Measurements from ENCODE around the gene NLN.

The NLN gene

DNA sequence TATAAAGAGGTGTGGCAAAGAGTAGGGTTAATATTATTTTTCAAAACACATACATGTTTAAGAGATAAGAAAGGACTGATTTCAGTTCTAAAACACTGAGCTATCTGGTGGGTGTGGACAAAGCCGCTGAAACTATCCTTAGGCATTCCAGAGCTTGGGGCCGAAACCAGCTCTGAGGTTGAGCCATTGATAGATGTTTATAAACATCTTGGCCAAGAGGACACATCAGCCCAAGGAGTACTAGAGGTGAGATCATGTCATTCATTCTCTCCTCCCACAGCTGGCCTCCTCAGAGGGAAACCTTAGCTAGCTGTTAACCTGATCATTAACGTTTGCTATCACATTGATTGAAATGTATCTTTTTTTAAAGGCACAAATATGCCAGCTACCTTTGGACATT lies 89.9 kb downstream of the NLN start:
- DNase-seq: no peak

DNA sequence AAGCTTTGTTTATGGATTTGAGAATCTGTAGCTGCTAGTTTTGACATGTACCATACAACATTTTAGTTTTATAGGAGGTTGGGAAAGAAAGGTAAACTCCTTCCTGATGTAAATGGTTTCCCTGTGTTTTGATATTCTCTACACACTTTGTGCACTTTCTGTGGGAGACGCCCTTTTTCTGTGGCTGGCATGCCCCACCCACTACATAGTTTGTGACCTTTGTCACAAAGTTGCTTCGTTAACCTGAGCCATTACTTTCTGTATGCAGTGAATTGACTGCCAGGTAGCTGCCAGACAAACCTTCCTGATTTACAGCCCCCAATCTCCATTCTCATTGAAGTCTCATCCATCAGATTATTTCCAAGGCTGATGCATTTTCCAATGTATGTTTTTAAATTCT lies 90.6 kb downstream of the NLN start:
- DNase-seq: no peak

DNA sequence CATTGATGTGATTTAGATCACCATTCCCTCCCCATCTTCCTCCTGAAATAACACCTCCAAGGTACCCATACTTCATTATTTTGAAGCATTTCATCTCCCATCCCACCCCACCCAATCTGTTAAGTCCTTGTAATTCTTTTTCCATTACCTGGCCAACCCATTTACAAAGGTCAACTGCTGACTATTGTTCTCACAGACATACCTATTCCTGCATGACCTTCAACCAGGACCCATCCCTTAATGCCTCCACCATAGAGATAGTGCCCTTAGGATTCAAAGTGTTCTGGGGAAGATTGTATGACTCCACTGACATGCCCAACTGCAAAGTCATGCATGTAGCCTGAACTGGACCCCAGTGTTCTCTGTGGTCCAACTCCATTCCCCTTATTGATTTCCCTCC lies 91.2 kb downstream of the NLN start:
- no peak for DNase-seq

DNA sequence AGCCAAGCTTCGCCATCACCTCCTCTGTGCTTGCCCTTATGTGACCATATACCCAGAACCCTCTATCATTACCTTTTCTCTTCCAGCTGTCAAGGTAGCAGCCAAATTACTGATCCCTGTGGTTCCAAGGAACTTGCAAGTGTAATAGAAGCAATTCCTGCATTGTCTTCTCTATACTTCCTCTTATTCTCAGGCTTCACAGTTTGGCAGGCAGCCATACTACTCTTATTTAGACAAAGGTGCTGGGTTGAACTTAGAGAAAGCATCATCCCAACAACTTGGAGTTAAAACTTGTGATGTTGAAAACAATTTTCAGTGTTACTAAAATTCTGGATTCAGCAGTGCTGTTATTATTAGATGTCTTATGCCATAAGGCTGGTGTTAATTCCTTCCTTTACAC lies 93.2 kb downstream of the NLN start:
- no peak for DNase-seq

DNA sequence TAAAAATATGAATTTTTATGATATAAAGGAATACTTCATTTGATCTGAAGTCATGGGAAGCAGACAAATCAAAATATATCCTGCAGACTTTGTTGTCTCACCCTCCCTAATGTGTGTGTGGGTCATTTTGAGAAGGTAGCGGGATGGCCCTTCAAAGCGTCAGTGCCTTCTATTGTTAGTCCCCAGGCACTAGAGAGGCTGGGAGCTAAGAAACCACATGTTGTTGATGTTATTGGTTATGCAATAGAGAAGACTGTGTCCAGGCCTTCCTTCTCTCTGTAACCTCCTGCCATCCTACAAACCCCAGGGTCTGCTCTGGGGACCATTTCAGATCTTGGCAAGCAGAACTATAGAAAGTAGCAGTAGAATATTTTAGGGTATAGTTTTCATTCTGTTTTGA lies 94.7 kb downstream of the NLN start:
- DNase-seq: no peak

DNA sequence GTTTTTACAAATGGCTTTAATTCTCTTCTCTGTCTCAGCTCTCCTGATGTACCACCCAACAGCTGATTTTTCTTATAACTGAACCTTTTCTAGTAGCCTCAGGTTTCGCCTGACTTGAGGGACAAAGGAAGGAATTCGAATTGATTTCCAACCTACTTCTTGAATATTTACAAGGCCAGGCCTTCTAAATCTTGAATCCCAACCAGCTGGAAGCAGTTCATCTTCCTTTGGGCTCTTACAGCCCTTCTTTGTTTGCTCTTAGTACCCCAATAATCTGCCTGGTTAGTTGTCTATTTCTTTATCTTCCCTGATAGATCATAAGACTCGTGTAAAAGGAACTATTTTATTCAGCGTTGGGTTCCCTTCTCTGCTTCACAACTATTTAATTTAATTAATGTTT lies 95.9 kb downstream of the NLN start:
- no peak for DNase-seq

DNA sequence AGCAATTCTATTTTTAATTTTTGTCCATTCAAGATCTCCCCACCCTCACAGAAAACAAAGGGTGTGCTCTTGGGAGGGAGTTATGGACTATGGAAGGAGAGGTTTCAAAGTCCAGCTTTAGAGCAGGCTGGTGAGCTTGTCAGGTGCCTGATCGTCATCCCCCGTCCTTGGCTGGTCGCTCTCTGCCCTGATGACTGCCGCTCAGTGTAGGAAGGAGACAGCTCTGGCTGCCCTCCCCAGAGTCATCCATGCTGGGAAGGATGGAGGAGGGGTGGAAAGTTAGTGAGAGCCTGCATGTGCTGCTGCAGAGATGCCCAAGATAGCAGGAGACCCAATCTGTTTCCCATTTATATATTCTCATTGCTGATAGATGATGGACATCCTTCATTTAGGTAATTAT lies 96.6 kb downstream of the NLN start:
- DNase-seq: no peak

DNA sequence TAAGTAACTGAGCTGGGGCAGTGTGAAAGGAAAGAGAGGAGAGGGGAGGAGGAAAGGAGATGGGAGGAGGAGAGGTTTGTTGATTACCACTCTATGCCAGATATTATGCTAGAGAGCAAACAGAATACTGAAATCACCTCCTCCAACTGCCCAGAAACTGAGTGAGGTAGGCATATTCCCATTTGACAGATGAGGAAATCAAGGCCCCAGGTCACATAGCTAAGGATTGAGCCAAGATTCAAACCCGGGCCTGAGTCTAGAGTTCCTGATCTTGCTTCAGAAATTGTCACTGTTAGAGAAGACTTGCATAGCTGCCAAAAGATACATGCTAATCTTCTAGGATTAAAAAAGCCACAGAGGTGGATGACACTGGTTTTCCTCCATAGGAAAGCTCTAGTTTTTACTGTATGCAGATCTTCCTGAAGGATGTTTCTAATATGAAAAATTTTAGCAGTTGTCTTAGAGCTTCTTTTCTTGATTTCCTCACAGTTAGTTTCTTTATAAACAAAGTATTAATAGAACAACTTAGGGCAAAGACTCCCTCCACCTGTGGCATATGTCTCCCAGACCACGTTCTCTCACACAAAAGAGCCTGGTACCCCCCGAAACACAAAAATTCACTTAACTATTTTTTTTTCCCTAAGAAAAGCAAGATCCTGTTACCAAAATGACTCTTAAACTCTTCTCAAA lies 97.4 kb downstream of the NLN start:
- DNase-seq: no peak

DNA sequence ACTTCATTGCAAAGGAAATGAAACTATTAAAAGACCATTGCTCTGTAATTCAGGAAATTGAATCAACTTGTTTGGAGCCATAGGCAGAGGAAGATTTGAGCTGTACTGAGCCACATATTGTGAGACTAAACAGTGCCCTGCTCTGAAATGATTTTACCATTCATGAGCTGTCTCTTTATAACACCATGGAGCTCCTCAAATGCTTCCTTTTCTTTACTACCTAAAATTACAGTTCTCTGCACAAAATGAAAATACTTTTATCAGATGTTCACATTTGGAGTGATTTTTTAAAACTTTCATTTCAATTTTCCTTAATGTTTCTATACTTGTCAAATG lies 97.9 kb downstream of the NLN start:
- DNase-seq: no peak

DNA sequence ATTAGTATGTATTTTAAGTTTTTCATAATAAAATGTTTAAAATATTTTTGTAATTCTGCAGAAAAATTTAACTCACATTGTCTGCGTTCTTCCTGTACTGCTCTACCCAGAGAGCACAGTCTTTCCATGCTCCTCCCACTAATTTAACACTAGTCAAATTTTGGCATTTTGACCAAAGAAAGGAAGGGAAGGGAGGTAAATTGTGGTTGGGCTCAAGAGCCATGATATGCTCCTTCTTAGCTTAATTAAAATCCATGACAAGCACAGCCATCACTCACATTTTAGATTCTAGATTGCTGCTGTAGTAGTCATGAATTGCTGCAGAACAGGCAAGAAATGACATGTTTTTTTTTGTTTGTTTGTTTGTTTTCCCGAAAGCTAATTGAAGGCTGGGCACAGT lies 98.4 kb downstream of the NLN start:
- DNase-seq: no peak

DNA sequence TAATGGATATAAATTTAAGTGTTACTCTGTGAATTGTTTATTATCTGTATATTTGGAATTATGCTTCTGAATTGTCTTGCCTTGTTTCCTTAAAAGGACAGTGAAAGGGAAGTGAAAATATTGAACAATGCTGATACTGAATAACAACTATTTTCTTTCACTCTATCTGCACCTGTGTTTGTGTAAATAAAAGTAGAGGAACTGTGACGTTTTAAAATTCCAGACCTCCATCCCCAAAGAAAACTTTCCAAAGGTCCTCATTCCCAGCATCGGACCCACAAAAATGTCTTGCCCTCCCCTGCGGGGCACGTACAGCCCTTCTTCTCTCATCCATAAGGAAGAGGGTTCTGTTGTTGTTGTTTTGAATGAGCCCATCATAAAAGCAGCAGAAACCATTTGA lies 100.0 kb downstream of the NLN start:
- no peak for DNase-seq

DNA sequence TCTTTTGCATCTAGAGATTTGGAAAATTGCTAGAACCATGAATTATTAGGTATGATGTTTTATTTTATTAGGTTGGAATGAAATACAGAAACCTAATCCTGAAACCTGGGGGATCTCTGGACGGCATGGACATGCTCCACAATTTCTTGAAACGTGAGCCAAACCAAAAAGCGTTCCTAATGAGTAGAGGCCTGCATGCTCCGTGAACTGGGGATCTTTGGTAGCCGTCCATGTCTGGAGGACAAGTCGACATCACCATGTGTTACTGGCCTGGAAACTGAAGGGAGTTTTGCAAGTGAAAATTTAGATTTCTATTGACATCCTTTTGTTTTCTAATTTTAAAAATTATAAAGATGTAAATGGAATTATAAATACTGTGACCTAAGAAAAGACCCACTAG lies 100.7 kb downstream of the NLN start:
- no peak for DNase-seq

DNA sequence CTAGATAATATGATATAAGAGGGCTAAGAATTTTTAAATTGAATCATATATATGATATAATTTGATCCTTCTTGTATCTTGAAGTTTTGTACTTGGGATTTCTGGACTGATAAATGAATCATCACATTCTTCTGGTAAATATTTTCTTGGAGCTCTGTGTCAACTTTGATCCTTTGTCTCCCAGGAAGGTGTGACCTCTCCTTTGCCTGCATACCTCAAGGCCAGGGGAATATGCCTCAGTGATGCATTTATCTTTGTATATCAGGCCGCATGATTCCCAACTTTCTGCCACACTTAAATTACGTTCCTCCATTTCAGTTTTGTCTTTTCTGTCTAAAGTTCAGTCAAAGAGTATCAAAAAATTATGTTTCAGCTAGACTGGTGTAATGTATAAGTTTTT lies 101.2 kb downstream of the NLN start:
- no peak for DNase-seq

DNA sequence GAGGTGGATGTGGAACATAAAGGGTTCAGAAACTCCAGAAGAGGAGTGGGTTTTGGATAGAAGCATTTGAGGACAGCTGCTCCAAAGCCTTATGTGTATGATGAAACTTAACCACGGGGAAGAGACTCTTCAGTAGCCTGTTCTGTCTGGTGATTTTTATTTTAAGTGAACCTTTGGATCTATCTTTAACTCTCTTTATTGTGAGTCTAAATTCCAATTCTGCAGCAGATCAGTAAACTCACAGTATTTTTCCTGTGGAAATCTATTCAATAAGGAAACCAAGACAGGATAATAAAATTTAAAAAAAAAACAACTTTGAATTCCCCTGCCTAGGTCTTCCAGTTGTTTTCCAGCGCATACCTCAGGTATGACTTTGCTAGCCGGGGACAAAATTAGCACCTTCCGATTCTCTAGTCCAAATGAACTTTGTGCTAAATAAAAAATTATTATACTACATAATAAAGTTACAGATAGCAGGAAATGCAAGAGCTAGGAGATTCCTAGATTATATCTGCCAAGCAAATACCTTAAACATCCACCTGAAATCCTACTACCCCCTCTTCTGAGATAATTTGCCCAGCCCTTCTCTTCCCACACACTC lies 101.9 kb downstream of the NLN start:
- no peak for DNase-seq

DNA sequence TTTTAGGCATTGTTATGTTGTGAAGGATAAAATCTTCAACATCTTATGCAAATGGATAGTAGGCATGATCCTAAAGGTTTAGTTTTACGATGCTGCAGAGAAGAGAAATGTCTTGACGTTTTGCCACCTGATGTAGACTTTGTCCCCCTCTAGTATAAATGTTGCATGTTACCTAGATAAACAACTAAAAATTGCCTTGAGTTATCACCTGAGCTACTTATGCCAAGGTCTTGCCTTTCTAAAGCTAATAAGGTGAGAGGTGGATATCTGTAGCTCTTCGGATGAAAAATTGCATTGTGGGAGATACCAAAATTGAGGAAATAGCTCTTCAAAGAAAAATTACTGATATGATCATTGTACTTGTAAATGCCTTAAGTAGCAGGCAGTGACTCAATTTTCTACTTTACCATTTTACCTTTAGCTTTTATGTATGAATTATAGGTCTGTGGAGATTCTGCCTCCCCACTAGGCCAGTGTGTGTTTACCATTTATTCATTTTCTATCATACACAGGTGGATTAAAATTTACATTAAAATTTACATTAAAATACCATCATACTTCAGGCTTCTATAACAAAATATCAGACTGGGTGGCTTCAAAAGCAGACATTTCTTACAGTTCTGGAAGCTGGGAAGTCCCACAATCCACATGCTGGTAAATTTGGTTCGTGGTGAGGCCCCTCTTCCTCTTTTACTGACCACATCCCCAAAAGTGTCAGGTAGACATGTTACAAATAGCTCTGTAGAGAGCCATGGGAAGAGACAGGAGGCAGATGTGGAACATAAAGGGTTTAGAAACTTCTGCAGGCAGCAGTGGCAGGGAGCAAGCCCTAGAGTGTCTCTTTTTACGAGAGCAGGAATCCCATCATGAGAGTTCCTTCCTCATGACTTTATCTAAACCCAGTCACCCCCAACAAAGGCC lies 103.7 kb downstream of the NLN start:
- DNase-seq: no peak

DNA sequence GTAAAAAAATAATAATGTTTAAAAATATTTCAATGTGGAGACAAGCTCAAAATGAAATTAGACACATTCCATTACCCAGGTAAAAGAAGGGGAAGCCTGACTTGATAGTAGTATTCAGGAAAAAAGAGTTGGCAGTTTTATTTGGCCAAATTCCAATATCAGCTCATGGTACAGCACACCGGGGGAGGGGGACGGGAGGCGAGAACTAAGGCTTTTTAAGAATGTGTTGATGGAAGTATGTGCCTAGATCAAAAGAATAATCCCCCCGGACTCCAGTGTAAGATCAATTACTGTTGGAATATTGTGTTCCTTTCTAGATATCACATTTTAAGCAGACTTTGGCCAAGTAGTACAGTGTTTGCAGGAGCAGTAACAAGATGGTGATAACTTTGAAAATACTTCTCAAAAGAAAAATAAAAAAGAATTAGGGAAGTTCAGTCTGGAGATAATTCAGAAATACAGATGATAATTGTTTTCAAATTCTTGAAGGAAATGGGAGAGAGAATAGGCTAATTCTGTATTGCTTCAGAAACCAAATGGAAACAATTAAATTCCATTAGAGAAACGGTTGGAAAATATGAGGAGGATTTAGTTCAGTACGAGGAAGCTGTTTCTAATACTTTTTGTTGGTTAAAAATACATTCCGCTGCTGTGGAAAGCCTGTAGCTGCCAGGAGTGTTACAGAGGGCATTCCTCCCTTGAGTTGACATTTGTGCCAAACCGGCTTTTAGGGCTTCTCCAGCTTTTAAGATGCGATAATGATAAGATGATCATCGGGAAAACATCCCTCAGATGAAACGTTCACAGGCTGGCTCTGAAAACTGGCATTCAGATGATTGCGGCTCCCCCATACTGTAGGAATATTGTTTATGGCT lies 106.3 kb downstream of the NLN start:
- no peak for DNase-seq

DNA sequence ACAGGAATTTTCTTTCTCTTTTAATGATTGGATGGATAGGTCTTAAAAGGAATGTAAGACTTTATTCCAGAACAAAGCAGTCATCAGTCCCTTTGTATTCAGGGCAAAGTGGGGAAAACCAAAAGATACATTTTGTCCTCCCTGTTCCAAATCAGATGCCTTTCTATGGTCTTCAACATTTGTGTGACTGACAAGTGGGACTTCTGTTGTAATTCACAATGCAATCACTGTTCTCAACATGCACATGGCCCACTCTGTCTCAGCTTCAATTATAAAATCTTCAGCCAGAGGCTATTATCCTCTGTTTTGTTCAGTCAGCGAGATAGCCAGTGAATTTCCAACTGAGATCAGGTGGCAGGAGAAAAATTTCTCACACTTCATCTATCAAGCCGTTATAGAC lies 108.9 kb downstream of the NLN start:
- no peak for DNase-seq

DNA sequence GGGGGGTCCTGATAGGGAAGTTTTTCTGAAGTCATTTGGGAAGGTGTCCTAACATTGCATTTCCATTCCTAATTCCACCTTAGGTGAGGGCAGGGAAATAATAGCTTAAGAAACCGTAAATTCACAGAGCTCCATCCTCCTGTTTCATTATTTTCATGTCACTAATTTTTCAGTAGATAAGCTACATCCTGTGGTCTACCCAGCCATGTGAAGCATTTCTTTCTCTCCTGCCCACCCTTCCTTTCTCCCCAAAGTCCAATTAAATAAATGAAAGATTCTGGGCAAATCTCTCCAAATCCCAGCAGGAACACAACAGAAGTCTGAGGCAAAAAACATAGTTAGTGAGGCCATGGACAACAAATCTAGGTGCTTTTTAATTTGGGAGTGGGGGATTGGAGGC lies 109.3 kb downstream of the NLN start:
- DNase-seq: no peak

DNA sequence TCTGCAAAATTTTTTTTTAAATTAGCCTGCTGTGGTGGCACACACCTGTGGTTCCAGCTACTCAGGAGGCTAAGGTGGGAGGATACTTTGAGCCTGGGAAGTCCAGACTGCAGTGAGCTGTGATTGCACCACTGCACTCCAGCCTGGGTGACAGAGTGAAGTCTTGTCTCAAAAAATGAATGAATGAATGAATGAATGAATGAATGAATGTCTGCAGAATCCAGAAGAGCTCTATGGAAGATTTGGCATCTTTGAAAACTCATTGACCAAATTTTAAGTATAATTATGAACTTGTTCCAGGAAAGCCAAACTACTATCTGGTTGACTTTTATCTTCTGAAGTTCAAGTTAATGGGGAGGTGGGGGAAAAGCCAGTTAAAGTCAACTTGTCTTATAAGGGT lies 110.1 kb downstream of the NLN start:
- DNase-seq: no peak

DNA sequence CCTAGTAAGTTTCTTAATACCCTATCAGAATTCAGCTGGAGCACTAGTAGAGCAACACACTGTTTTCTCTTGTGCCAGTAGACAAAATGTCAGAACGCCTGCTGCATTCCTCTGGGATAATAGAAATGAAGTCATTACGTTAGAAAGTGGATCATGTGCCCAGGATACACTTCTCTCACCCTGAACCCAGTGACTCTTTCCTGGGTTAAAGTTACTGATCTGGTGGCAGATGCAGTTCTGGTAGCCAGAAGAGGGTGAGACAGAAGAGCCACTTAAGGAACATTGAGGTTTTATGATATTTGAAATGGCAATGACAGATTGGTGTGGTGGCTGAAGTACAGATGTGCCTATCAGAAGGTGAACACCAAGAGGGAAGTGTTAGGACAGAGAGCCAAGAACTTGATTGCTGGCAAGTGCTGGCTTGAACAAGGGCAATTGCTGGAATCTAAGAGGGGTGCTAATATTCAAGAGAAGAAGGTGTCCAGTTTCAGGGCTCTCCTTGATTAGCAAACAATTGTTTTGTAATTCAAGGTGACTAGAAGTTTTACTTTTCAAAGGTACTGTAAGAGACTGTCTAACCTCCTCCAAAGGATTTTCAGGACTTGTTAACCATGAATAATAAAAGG lies 110.7 kb downstream of the NLN start:
- no peak for DNase-seq

DNA sequence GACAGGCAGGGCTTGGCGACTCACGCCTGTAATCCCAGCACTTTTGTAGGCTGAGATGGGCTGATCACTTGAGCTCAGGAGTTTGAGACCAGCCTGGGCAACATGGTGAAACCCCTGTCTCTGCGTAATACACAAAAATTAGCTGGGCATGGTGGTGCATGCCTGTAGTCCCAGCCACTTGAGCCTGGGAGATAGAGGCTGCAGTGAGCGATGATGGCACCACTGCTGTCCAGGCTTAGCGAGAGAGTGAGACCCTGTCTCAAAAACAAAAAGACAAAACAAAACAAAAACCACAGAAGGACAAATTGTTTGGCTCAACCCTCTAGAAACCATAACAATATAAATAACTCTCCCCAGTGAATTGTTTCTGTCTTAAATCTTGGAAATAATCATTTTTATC lies 111.8 kb downstream of the NLN start:
- DNase-seq: no peak

DNA sequence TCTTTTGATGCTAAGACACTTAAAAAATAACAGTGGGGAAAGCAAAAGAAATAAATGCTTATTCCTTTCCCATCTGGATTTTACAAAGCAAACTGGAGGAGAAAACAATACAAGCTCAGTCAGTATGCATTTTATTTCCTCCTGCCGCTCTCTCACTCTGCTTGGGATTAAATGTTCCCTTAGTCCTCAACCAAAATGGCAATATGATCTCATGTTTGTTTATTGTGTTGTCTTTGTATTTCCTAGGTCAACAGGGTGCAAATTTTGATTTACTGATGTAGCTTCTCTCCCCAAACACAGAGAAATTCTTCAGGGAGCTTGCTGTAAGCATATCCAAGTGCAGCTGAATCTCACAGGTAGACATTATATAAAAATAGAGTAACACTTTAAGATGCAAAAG lies 112.3 kb downstream of the NLN start:
- no peak for DNase-seq

DNA sequence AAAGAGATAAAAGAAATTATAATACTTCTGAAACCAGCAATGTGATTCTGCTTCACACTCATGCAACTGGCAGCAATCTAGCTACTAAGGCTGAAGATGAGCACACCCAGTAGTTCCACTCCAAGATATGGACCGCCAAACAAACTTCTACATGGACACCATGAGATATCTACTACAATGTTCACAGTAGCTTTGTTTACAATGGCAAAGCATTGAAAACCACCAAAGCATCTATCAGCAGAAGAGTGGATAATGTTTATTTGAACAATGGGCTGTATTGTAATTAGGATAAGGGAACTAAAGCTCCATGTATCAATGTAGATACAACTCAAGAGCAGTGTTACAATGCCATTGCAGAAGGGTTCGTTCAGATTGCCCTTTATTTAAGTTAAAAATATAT lies 113.2 kb downstream of the NLN start:
- no peak for DNase-seq
